Measurements from ENCODE around the gene BANP. TPM values are rescaled to one million over a fixed set of nuclear protein-coding genes. Genes with fewer than 3 reads are reported as not detected.

Gene BANP
- total and polyA plus RNA-seq, 2 of the 8 experiments (the other 6 are each of a cell fraction or from before 2014, with no cell fraction given) = 25.8 to 39.8 TPM

GRCh38 chr16:88102597-88102996, 151.4 kb downstream of the BANP start:
- H2AFZ ChIP-seq (ENCODE audit: low read length) = no peak overlapping the region
- 94% methylated on average over 11 of the region's 17 CpGs; no CpG with 5 or more reads in 1 of the 2 experiments for WGBS, 2 experiments (ENCODE audit: extremely low coverage in 1 of 2, insufficient coverage in 1 of 2, insufficient read length in 1 of 2, insufficient replicate concordance in 2 of 2, low coverage in 1 of 2, low lambda C conversion rate in 2 of 2, missing lambda C conversion rate in 1 of 2)

More at GRCh38 chr16:88102597-88102996, 151.4 kb downstream of the BANP start:
- H3K9me3 ChIP-seq (ENCODE audit: insufficient read depth in 2 of 2, low read depth in 1 of 2, low read length in 1 of 2) = no peaks in the 10 kb centered on the region; a peak in 1 of 4 replicates
- no peak overlapping the region for H3K18ac ChIP-seq (ENCODE audit: extremely low read depth, low read length)
- H3K27ac ChIP-seq (ENCODE audit: low read depth, low read length) = no peak overlapping the region
- H3K4ac ChIP-seq (replicated peaks; ENCODE audit: insufficient read length, low read depth, low read length) = no peak overlapping the region
- H2BK15ac ChIP-seq (ENCODE audit: low read length) = no peak overlapping the region
- no peak overlapping the region for H2BK5ac ChIP-seq (ENCODE audit: low read depth, low read length)
- DNase-seq (ENCODE audit: low read depth in 1 of 2, low spot score in 2 of 2) = no peak
- no peak overlapping the region; a peak in 1 of 7 replicates for H3K9ac ChIP-seq (replicated peaks in 1 of 4; ENCODE audit: extremely low read depth in 1 of 4, low read depth in 3 of 4, low read length in 3 of 4)
- POLR2A ChIA-PET (ENCODE audit: partially characterized antibody) = no interaction called here
- no peaks in the 10 kb centered on the region for H3K36me3 ChIP-seq (ENCODE audit: control insufficient read depth in 2 of 4, insufficient read depth in 4 of 4, low read length in 3 of 4)
- H3K14ac ChIP-seq (ENCODE audit: insufficient read length) = no peak overlapping the region
- no peaks in the 10 kb centered on the region for H3K23me2 ChIP-seq (ENCODE audit: low read depth, low read length)
- H3K4me1 ChIP-seq (replicated peaks in 1 of 4; ENCODE audit: control insufficient read depth in 3 of 4, insufficient read depth in 4 of 4, low read length in 3 of 4) = no peaks in the 10 kb centered on the region; a peak in 1 of 7 replicates
- no peaks in the 10 kb centered on the region for H3K27me3 ChIP-seq (replicated peaks in 1 of 4; ENCODE audit: control insufficient read depth in 3 of 4, extremely low read depth in 1 of 4, insufficient read depth in 3 of 4, low read length in 3 of 4)
- no peak overlapping the region for H2BK120ac ChIP-seq (replicated peaks; ENCODE audit: low read depth, low read length)
- no peak overlapping the region for H2BK12ac ChIP-seq (ENCODE audit: low read depth, low read length)
- no peak overlapping the region for H4K5ac ChIP-seq (ENCODE audit: insufficient read length, low read depth, low read length)
- no peak overlapping the region for H4K91ac ChIP-seq (replicated peaks; ENCODE audit: insufficient read length, low read length)
- no peaks in the 10 kb centered on the region for H3K79me2 ChIP-seq (ENCODE audit: control insufficient read depth in 1 of 2, insufficient read depth in 2 of 2, low read length in 2 of 2)
- H4K20me1 ChIP-seq (replicated peaks in 1 of 2; ENCODE audit: control insufficient read depth in 1 of 2, insufficient read depth in 2 of 2, low read length in 2 of 2) = no peaks in the 10 kb centered on the region
- H3K56ac ChIP-seq (replicated peaks; ENCODE audit: insufficient read length, low read depth, low read length) = no peak overlapping the region
- H2BK20ac ChIP-seq (ENCODE audit: low read length) = peak overlapping the region; percentile 61; the same call in 1 of the 2 replicates
- no peak for FAIRE-seq
- H3K79me1 ChIP-seq (ENCODE audit: low read depth, low read length) = no peaks in the 10 kb centered on the region
- H2AK5ac ChIP-seq (ENCODE audit: low read depth, low read length) = no peak overlapping the region
- H3K23ac ChIP-seq (ENCODE audit: insufficient read length) = no peak overlapping the region
- CTCF ChIA-PET (ENCODE audit: partially characterized antibody) = no interaction called here
- peak overlapping the region; percentile 35; the same call in 1 of the 2 replicates for H4K8ac ChIP-seq (ENCODE audit: extremely low read depth, insufficient read depth, low read length)
- H3K4me2 ChIP-seq (ENCODE audit: insufficient read depth in 1 of 2, low read depth in 2 of 2, low read length in 2 of 2) = no peak overlapping the region
- TF ChIP-seq YY1 (IDR thresholded peaks at IDR 0.05; ENCODE audit: low read depth, low read length) (no peak), HDAC6 (IDR thresholded peaks at IDR 0.05; ENCODE audit: low read depth, low read length) (no peak), RAD21 (IDR thresholded peaks at IDR 0.05 in 1 of 2, conservative IDR thresholded peaks at IDR 0.05 in 1 of 2; ENCODE audit: low read depth in 2 of 2, low read length in 2 of 2) (no peak), ATF2 (IDR thresholded peaks at IDR 0.05; ENCODE audit: low read length) (no peak), SP4 (IDR thresholded peaks at IDR 0.05; ENCODE audit: low read length) (no peak), SRF (IDR thresholded peaks at IDR 0.05; ENCODE audit: low read depth, low read length) (no peak)
- H3K4me3 ChIP-seq (ENCODE audit: extremely low read depth in 1 of 4, insufficient read depth in 2 of 4, low read depth in 3 of 4, low read length in 4 of 4) = no peak overlapping the region
